ENCODE results near the gene ATG14. TPM values are rescaled to one million over a fixed set of nuclear protein-coding genes. Genes with fewer than 3 reads are reported as not detected.

The ATG14 gene
- total and polyA plus RNA-seq, 2 experiments from 2014 or later: 7.3 to 15.2 TPM

DNA sequence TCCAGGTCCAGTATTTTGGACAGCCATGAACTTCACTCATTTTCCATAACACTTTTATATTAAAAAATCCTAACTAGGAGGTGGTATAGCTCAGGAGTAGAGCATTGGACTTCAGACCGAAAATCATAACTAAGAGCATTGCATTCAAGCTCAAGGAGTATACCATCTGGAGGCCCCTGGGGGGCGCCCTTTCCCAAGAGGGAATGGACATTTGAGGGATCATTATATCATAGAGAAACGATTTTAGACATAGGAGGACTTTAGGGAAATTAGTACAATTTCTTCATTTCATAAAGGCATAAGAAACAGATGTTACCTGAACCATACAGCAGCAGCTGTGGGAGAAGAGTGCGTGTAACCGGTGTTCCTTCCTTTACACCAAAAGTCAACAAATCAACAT, 5.2 kb upstream of the ATG14 start:
- H4K20me1 ChIP-seq (replicated peaks; ENCODE audit: insufficient read depth): no peaks in the 10 kb centered on the region
- no peak overlapping the region for H2AFZ ChIP-seq
- DNase-seq (ENCODE audit: low spot score): peak; percentile 80
- no peak overlapping the region for H3K4me2 ChIP-seq
- ATAC-seq: peak; percentile 79
- H3K27me3 ChIP-seq (ENCODE audit: insufficient read depth): no peaks in the 10 kb centered on the region
- no peak overlapping the region for H3K4me3 ChIP-seq
- Mint-ChIP-seq H3K4me1 (peaks cover 8% of the 10 kb centered on the region; the same call in 2 of the 3 replicates), H3K27ac (no peak overlapping the region), H3K36me3 (ENCODE audit: low read depth) (no peaks in the 10 kb centered on the region), H3K27me3 (ENCODE audit: insufficient read depth, low read depth, poor library complexity) (no peaks in the 10 kb centered on the region), H3K4me3 (no peak overlapping the region), H3K9me3 (no peaks in the 10 kb centered on the region)
- H3K4me1 ChIP-seq (ENCODE audit: insufficient read depth): 0 out of 2 replicates have a peak, but pooled peaks cover 4% of the 10 kb centered on the region
- no peaks in the 10 kb centered on the region for H3K9me2 ChIP-seq (ENCODE audit: insufficient read depth)
- H3K79me2 ChIP-seq (replicated peaks; ENCODE audit: insufficient read depth): no peaks in the 10 kb centered on the region
- no peaks in the 10 kb centered on the region for H3K36me3 ChIP-seq (ENCODE audit: insufficient read depth)
- TF ChIP-seq, protein P1, sequence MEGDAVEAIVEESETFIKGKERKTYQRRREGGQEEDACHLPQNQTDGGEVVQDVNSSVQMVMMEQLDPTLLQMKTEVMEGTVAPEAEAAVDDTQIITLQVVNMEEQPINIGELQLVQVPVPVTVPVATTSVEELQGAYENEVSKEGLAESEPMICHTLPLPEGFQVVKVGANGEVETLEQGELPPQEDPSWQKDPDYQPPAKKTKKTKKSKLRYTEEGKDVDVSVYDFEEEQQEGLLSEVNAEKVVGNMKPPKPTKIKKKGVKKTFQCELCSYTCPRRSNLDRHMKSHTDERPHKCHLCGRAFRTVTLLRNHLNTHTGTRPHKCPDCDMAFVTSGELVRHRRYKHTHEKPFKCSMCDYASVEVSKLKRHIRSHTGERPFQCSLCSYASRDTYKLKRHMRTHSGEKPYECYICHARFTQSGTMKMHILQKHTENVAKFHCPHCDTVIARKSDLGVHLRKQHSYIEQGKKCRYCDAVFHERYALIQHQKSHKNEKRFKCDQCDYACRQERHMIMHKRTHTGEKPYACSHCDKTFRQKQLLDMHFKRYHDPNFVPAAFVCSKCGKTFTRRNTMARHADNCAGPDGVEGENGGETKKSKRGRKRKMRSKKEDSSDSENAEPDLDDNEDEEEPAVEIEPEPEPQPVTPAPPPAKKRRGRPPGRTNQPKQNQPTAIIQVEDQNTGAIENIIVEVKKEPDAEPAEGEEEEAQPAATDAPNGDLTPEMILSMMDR (conservative IDR thresholded peaks at IDR 0.05; ENCODE audit: low read depth in 2 of 2): peak; percentile 77 to 98
- no peak for TF ChIP-seq ZNF331 (CRISPR knock-in tag; IDR thresholded peaks at IDR 0.05; ENCODE audit: low read depth)
- no peak overlapping the region for H3K27ac ChIP-seq (ENCODE audit: low read depth)
- H3F3A ChIP-seq (replicated peaks; ENCODE audit: low read depth): no peaks in the 10 kb centered on the region

DNA sequence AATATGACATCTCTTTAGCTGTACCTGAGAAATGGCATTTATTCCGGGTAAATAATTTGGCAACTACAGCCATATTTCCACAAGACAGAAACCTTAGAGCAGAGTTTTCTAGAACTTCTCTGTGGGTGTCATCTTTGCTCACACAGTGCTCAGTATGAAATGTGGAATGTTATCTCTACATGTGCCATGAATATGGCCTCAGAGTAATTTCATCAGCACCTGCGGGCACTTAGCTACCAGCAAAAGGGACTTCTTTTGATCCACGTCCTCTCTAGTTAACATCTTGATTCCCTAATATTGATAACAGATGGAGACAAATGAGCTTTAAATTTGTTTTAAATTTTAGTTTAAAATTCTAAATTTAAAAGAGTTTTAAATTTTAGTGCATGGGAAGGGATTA, 2.9 kb upstream of the ATG14 start:
- Histone ChIP-seq H3K4me3 (no peak overlapping the region), H2AFZ (no peak overlapping the region), H4K20me1 (replicated peaks; ENCODE audit: insufficient read depth) (no peaks in the 10 kb centered on the region), H3K27ac (ENCODE audit: low read depth) (no peak overlapping the region), H3K9me2 (ENCODE audit: insufficient read depth) (no peaks in the 10 kb centered on the region), H3K36me3 (ENCODE audit: insufficient read depth) (no peaks in the 10 kb centered on the region), H3K4me1 (ENCODE audit: insufficient read depth) (peaks cover 12% of the 10 kb centered on the region), H3K4me2 (no peak overlapping the region), H3K27me3 (ENCODE audit: insufficient read depth) (no peaks in the 10 kb centered on the region), H3K79me2 (replicated peaks; ENCODE audit: insufficient read depth) (peaks cover 20% of the 10 kb centered on the region), H3F3A (replicated peaks; ENCODE audit: low read depth) (no peaks in the 10 kb centered on the region)
- DNase-seq (ENCODE audit: low spot score) (no peak), ATAC-seq (no peak)
- Mint-ChIP-seq H3K27me3 (ENCODE audit: insufficient read depth, low read depth, poor library complexity) (no peaks in the 10 kb centered on the region), H3K27ac (no peak overlapping the region), H3K36me3 (ENCODE audit: low read depth) (no peaks in the 10 kb centered on the region), H3K9me3 (no peaks in the 10 kb centered on the region), H3K4me3 (no peak overlapping the region), H3K4me1 (peaks cover 16% of the 10 kb centered on the region)
- TF ChIP-seq, protein P2, sequence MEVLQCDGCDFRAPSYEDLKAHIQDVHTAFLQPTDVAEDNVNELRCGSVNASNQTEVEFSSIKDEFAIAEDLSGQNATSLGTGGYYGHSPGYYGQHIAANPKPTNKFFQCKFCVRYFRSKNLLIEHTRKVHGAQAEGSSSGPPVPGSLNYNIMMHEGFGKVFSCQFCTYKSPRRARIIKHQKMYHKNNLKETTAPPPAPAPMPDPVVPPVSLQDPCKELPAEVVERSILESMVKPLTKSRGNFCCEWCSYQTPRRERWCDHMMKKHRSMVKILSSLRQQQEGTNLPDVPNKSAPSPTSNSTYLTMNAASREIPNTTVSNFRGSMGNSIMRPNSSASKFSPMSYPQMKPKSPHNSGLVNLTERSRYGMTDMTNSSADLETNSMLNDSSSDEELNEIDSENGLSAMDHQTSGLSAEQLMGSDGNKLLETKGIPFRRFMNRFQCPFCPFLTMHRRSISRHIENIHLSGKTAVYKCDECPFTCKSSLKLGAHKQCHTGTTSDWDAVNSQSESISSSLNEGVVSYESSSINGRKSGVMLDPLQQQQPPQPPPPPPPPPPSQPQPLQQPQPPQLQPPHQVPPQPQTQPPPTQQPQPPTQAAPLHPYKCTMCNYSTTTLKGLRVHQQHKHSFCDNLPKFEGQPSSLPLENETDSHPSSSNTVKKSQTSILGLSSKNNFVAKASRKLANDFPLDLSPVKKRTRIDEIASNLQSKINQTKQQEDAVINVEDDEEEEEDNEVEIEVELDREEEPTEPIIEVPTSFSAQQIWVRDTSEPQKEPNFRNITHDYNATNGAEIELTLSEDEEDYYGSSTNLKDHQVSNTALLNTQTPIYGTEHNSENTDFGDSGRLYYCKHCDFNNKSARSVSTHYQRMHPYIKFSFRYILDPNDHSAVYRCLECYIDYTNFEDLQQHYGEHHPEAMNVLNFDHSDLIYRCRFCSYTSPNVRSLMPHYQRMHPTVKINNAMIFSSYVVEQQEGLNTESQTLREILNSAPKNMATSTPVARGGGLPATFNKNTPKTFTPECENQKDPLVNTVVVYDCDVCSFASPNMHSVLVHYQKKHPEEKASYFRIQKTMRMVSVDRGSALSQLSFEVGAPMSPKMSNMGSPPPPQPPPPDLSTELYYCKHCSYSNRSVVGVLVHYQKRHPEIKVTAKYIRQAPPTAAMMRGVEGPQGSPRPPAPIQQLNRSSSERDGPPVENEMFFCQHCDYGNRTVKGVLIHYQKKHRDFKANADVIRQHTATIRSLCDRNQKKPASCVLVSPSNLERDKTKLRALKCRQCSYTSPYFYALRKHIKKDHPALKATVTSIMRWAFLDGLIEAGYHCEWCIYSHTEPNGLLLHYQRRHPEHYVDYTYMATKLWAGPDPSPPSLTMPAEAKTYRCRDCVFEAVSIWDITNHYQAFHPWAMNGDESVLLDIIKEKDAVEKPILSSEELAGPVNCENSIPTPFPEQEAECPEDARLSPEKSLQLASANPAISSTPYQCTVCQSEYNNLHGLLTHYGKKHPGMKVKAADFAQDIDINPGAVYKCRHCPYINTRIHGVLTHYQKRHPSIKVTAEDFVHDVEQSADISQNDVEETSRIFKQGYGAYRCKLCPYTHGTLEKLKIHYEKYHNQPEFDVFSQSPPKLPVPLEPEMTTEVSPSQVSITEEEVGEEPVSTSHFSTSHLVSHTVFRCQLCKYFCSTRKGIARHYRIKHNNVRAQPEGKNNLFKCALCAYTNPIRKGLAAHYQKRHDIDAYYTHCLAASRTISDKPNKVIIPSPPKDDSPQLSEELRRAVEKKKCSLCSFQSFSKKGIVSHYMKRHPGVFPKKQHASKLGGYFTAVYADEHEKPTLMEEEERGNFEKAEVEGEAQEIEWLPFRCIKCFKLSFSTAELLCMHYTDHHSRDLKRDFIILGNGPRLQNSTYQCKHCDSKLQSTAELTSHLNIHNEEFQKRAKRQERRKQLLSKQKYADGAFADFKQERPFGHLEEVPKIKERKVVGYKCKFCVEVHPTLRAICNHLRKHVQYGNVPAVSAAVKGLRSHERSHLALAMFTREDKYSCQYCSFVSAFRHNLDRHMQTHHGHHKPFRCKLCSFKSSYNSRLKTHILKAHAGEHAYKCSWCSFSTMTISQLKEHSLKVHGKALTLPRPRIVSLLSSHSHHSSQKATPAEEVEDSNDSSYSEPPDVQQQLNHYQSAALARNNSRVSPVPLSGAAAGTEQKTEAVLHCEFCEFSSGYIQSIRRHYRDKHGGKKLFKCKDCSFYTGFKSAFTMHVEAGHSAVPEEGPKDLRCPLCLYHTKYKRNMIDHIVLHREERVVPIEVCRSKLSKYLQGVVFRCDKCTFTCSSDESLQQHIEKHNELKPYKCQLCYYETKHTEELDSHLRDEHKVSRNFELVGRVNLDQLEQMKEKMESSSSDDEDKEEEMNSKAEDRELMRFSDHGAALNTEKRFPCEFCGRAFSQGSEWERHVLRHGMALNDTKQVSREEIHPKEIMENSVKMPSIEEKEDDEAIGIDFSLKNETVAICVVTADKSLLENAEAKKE (CRISPR knock-in tag; IDR thresholded peaks at IDR 0.05): no peak
- TF ChIP-seq EZH2 (IDR thresholded peaks at IDR 0.05; ENCODE audit: low read depth, unreplicated experiment) (no peak), POLR2AphosphoS5 (IDR thresholded peaks at IDR 0.05; ENCODE audit: low read depth) (no peak)

All from GM23338 (cell line).